Measurements from ENCODE around the gene TEDDM1. TPM values are rescaled to one million over a fixed set of nuclear protein-coding genes. Genes with fewer than 3 reads are reported as not detected.
A peak's percentile ranks its signal among the peaks of the same experiment; 100 is the strongest.

TEDDM1 gene
- polyA plus RNA-seq, 1 donor from 2014 or later, result not detected

DNA sequence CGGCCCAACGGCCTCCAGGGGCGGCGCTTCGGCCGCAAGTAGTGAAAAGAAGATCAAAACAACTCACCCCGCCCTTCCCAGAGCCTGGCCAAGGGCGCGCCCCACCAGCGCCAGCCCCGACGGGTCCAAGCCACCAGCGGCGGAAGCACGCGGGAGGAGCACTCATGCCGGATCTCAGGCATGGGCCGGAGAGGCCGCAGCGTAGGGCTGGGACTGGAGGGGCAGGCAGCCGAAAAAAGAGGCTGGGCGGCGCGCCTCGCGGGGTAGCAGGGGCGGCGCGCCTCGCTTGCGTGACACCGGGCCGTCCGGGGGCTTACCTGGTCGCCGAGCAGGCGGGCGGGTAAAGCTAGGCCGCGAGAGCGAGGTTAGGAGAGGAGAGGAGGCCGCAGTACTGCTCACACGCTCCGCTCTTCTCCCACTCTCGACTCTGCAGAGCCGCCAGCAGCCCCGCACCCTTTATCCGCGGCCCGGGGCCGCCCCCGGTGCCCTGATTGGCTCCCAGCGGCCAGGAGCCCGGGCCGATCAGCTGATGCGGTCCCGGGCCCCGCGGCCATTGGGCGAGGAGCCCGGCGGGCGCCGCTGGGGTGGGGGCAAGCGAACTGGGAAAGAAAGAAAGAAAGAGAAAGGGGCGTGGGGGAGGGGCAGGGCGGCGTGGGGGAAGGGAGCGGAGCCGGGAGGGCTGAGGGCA is 9.0 kb downstream of the TEDDM1 start, which contains the start of gene GLUL:
Gene GLUL, minus strand, starts transcription at position 429 of the 688 bp plus-strand sequence. CDS start 3,053 bp downstream, outside the sequence.
- peaks cover 11% of the 10 kb centered on the region for H3K36me3 ChIP-seq (ENCODE audit: insufficient read depth, low read length)
- peaks cover 46% of the 10 kb centered on the region for H3K79me2 ChIP-seq (replicated peaks; ENCODE audit: insufficient read depth, low read length)
- no peaks in the 10 kb centered on the region for H3K9me3 ChIP-seq (ENCODE audit: low read length)
- H3K4me2 ChIP-seq (ENCODE audit: low read length), result peak within 1 kb of the TSS; percentile 86
- H3K9ac ChIP-seq (ENCODE audit: low read length), result peak within 1 kb of the TSS; percentile 94
- no peaks in the 10 kb centered on the region for H3K9me2 ChIP-seq (ENCODE audit: insufficient read depth, low read length)
- no peaks in the 10 kb centered on the region for H3K27me3 ChIP-seq (ENCODE audit: insufficient read depth, low read depth, low read length)
- peak within 1 kb of the TSS; percentile 92 for H2AFZ ChIP-seq (ENCODE audit: low read depth, low read length)
- H3K4me3 ChIP-seq (ENCODE audit: low read length), result peak within 1 kb of the TSS; percentile 98
- peak; percentile 50 for TF ChIP-seq EP300 (conservative IDR thresholded peaks at IDR 0.05; ENCODE audit: poor library complexity, severe bottlenecking)
- TF ChIP-seq TAF1 (IDR thresholded peaks at IDR 0.05; ENCODE audit: low read depth), result peak; percentile 95
- peak; percentile 46 for TF ChIP-seq SMC3 (conservative IDR thresholded peaks at IDR 0.05; ENCODE audit: poor library complexity)
- peak; percentile 36 for TF ChIP-seq RAD21 (conservative IDR thresholded peaks at IDR 0.05)
- TF ChIP-seq, protein P1, sequence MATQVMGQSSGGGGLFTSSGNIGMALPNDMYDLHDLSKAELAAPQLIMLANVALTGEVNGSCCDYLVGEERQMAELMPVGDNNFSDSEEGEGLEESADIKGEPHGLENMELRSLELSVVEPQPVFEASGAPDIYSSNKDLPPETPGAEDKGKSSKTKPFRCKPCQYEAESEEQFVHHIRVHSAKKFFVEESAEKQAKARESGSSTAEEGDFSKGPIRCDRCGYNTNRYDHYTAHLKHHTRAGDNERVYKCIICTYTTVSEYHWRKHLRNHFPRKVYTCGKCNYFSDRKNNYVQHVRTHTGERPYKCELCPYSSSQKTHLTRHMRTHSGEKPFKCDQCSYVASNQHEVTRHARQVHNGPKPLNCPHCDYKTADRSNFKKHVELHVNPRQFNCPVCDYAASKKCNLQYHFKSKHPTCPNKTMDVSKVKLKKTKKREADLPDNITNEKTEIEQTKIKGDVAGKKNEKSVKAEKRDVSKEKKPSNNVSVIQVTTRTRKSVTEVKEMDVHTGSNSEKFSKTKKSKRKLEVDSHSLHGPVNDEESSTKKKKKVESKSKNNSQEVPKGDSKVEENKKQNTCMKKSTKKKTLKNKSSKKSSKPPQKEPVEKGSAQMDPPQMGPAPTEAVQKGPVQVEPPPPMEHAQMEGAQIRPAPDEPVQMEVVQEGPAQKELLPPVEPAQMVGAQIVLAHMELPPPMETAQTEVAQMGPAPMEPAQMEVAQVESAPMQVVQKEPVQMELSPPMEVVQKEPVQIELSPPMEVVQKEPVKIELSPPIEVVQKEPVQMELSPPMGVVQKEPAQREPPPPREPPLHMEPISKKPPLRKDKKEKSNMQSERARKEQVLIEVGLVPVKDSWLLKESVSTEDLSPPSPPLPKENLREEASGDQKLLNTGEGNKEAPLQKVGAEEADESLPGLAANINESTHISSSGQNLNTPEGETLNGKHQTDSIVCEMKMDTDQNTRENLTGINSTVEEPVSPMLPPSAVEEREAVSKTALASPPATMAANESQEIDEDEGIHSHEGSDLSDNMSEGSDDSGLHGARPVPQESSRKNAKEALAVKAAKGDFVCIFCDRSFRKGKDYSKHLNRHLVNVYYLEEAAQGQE (IDR thresholded peaks at IDR 0.05; ENCODE audit: borderline replicate concordance), result peak; percentile 88
- TF ChIP-seq, protein P2, sequence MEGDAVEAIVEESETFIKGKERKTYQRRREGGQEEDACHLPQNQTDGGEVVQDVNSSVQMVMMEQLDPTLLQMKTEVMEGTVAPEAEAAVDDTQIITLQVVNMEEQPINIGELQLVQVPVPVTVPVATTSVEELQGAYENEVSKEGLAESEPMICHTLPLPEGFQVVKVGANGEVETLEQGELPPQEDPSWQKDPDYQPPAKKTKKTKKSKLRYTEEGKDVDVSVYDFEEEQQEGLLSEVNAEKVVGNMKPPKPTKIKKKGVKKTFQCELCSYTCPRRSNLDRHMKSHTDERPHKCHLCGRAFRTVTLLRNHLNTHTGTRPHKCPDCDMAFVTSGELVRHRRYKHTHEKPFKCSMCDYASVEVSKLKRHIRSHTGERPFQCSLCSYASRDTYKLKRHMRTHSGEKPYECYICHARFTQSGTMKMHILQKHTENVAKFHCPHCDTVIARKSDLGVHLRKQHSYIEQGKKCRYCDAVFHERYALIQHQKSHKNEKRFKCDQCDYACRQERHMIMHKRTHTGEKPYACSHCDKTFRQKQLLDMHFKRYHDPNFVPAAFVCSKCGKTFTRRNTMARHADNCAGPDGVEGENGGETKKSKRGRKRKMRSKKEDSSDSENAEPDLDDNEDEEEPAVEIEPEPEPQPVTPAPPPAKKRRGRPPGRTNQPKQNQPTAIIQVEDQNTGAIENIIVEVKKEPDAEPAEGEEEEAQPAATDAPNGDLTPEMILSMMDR (IDR thresholded peaks at IDR 0.05; ENCODE audit: poor library complexity, severe bottlenecking), result no peak
- peak; percentile 90 for TF ChIP-seq MXI1 (conservative IDR thresholded peaks at IDR 0.05; ENCODE audit: poor library complexity, severe bottlenecking)
- TF ChIP-seq POLR2AphosphoS5 (IDR thresholded peaks at IDR 0.05), result peak; percentile 96
- no peak for TF ChIP-seq EZH2 (IDR thresholded peaks at IDR 0.05; ENCODE audit: borderline replicate concordance, insufficient read depth, low read length, poor library complexity, severe bottlenecking)
- H3F3A ChIP-seq (ENCODE audit: insufficient read depth, low read length, poor library complexity, severe bottlenecking), result no peaks in the 10 kb centered on the region
- H4K20me1 ChIP-seq (ENCODE audit: insufficient read depth), result peaks cover 27% of the 10 kb centered on the region
- peak within 1 kb of the TSS; percentile 91 for H3K27ac ChIP-seq (ENCODE audit: low read length)

DNA sequence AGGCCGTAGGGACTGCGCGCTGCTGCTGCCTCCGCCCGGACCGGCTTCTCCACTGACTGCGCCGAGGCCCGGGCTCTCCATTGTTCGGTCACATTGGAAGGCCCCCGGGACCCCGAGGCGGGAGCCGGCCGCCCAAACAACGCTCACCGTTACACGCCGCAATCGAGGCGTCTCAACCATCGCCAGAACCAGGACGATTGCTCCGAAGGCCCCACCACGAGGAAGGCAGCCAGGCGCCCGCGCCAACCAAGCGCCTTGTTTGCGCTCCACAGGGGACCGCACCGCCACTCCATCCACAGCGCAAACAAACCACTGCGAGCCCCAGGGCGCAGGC is 9.5 kb downstream of the TEDDM1 start:
- H3K4me2 ChIP-seq (ENCODE audit: low read length), result peak overlapping the region; percentile 86
- TF ChIP-seq TAF1 (IDR thresholded peaks at IDR 0.05; ENCODE audit: low read depth) (no peak), SMC3 (conservative IDR thresholded peaks at IDR 0.05; ENCODE audit: poor library complexity) (no peak), RAD21 (conservative IDR thresholded peaks at IDR 0.05) (no peak), POLR2AphosphoS5 (IDR thresholded peaks at IDR 0.05) (no peak), EZH2 (IDR thresholded peaks at IDR 0.05; ENCODE audit: borderline replicate concordance, insufficient read depth, low read length, poor library complexity, severe bottlenecking) (no peak), MXI1 (conservative IDR thresholded peaks at IDR 0.05; ENCODE audit: poor library complexity, severe bottlenecking) (no peak), EP300 (conservative IDR thresholded peaks at IDR 0.05; ENCODE audit: poor library complexity, severe bottlenecking) (no peak)
- TF ChIP-seq, protein P1 (IDR thresholded peaks at IDR 0.05; ENCODE audit: borderline replicate concordance), result no peak
- TF ChIP-seq, protein P2 (IDR thresholded peaks at IDR 0.05; ENCODE audit: poor library complexity, severe bottlenecking), result no peak
- H2AFZ ChIP-seq (ENCODE audit: low read depth, low read length), result peak overlapping the region; percentile 65
- H3K79me2 ChIP-seq (replicated peaks; ENCODE audit: insufficient read depth, low read length), result peaks cover 46% of the 10 kb centered on the region
- peak overlapping the region; percentile 98 for H3K4me3 ChIP-seq (ENCODE audit: low read length)
- H3K27ac ChIP-seq (ENCODE audit: low read length), result peak overlapping the region; percentile 86
- H3F3A ChIP-seq (ENCODE audit: insufficient read depth, low read length, poor library complexity, severe bottlenecking), result no peaks in the 10 kb centered on the region
- H3K36me3 ChIP-seq (ENCODE audit: insufficient read depth, low read length), result peaks cover 11% of the 10 kb centered on the region
- H4K20me1 ChIP-seq (ENCODE audit: insufficient read depth), result peaks cover 27% of the 10 kb centered on the region
- H3K9me3 ChIP-seq (ENCODE audit: low read length), result no peaks in the 10 kb centered on the region
- peak overlapping the region; percentile 94 for H3K9ac ChIP-seq (ENCODE audit: low read length)
- H3K27me3 ChIP-seq (ENCODE audit: insufficient read depth, low read depth, low read length), result no peaks in the 10 kb centered on the region
- H3K9me2 ChIP-seq (ENCODE audit: insufficient read depth, low read length), result no peaks in the 10 kb centered on the region
